AG04449 (cell line): ENCODE measurements around the gene HNRNPUL1.

ENCODE experiments used
- CTCF ChIA-PET: fragments of 350-600 bp; formaldehyde crosslinking; extraction: SDS; loops from one replicate; lab custom pipeline; 2021; ENCODE audit warnings: antibody characterized with exemption; lab: Yijun Ruan, JAX
- POLR2A ChIA-PET: fragments of 400-600, 350-600 bp; formaldehyde crosslinking; extraction: SDS; loops from one replicate; lab custom pipeline; 2020; ENCODE audit warnings: antibody characterized with exemption, inconsistent platforms; lab: Yijun Ruan, JAX
- DNase-seq: peaks from one replicate; pipeline ENCODE4 v3.0.0-alpha.2; 2010; ENCODE audit warnings: low read depth, low spot score
- H3K4me3 ChIP-seq: 2 replicates; pipeline ENCODE4 v1.5.1; 2011; ENCODE audit warnings: low read depth, mild to moderate bottlenecking, control low read depth, low read length
- TF ChIP-seq, protein P1 (sequence below): IDR thresholded peaks from one replicate; pipeline ENCODE4 v1.5.1; 2011; ENCODE audit warnings: mild to moderate bottlenecking, moderate library complexity, low read length, control low read depth, inconsistent platforms; ENCODE audit not compliant: insufficient read depth; ENCODE audit errors: missing control alignments

The HNRNPUL1 gene

DNA sequence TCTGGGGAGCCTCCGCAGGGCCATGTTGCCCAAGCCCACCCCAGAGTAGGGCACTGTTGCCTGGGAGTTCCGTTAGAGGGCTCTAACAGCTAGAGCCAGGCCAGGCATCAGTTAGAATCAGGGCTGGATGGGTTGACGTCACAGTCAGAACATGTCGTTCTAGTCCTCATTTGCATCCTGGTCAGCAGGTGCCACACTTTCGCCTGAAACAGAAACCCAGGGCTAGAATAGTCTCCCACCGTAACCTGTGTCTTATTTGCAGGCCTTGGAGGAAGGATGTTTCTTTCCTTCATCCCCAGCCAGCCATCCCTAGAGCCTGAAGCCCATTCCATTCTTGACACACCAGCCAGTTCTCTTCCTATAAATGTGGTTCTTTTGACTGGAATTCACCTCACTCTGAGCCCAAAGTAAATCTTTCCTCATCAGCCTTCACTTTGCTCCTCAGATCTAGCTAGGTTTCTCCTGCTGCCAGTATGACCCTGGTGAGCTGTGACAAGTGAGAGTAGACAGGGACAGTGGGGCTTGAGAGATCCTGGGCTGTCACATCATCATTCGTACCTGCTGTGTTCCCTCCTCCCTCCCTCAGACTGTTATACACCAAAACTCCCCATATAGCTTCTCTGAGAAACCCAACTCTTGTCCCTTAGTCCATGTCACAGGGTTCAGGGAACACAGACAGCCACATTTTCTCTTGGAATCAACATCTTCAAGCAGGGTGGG, 33.6 kb downstream of the HNRNPUL1 start:
- no peak overlapping the region for H3K4me3 ChIP-seq
- DNase-seq, result no peak
- TF ChIP-seq, protein P1, sequence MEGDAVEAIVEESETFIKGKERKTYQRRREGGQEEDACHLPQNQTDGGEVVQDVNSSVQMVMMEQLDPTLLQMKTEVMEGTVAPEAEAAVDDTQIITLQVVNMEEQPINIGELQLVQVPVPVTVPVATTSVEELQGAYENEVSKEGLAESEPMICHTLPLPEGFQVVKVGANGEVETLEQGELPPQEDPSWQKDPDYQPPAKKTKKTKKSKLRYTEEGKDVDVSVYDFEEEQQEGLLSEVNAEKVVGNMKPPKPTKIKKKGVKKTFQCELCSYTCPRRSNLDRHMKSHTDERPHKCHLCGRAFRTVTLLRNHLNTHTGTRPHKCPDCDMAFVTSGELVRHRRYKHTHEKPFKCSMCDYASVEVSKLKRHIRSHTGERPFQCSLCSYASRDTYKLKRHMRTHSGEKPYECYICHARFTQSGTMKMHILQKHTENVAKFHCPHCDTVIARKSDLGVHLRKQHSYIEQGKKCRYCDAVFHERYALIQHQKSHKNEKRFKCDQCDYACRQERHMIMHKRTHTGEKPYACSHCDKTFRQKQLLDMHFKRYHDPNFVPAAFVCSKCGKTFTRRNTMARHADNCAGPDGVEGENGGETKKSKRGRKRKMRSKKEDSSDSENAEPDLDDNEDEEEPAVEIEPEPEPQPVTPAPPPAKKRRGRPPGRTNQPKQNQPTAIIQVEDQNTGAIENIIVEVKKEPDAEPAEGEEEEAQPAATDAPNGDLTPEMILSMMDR, result no peak
- ChIA-PET POLR2A (interaction anchor here (0.6 to 1.6 kb wide), 5 partner anchors 11 to 256 kb away, joined by 3 to 4 read pairs (median 4); no protein-coding TSS in a partner anchor), CTCF (interaction anchor here (1.6 to 12.7 kb wide), 4 partner anchors 8 to 93 kb away, joined by 5 to 164 read pairs (median 12); partner anchors contain the start of gene CCDC97)

DNA sequence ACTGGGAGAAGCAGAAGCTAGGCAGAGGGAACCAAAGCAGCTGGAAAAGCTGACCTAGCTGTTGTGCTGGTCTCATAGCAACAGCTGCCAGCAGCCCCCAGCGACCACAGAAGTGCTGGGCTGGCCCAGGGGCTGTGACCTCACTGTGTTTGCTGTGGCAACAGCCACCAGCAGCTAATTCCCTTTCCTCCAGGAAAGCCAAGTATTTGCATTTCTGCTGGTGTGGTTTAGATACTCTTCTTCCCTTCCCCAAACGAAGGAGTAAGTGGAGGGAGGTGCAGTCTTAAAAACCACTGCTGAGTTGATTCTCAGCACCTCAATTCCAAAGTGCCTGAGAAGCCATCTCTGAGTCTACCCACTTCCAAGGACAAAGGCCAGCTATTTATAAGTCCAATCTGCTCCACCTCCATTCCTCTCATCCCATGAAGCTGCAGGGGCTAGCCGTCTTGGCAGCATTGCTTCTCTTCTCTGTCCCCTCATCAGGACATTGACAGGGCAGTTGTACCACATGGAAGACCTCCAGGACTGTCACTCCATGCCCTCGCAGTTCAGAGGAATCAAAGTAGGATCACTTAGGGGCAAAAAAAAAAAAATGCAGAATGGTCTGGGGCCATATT, 34.3 kb downstream of the HNRNPUL1 start:
- TF ChIP-seq, protein P1, result no peak
- ChIA-PET CTCF (interaction anchor here (2.0 to 12.7 kb wide), 3 partner anchors 11 to 94 kb away, joined by 5 to 164 read pairs (median 20); partner anchors contain the start of gene CCDC97), POLR2A (interaction anchor here (0.6 to 1.6 kb wide), 5 partner anchors 11 to 257 kb away, joined by 3 to 4 read pairs (median 4); no protein-coding TSS in a partner anchor)
- peak; percentile 37 for DNase-seq
- H3K4me3 ChIP-seq, result no peak overlapping the region

DNA sequence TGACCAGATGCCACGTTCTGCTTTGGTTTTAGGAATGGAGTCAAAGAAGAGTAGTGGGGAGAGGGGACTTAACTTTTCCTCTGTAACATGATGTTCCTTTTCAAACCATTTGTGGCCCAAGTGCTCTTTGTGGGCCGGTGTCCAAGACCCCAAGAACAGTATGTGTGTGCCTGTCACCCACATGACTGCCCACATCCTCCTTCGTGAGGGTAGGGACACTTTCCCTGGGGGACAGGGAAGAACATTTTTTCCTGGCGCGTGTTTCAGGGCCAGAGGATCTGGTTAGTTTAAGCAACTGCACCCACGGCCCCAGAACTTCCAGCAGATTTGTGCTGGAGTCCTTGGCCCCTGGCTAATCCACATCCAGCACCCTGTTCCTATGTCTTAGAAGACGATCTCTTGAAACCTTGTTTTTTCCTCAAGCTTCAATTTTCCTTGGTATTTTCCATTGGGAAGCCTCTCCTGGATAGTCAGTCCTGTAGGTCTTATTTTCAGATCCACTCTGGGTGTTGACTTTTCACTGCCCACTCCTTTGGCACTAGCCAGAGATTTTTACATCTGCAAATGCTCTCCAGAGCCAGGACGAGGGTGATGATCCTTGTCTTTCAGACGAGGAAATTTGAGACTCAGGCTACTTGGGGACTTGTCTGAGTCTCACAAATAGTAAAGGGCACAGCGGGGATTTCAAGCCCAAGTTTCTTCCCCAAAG, 35.0 kb downstream of the HNRNPUL1 start:
- TF ChIP-seq, protein P1, result no peak
- ChIA-PET CTCF (interaction anchor here (2.0 to 12.7 kb wide), 3 partner anchors 10 to 95 kb away, joined by 5 to 164 read pairs (median 20); partner anchors contain the start of gene CCDC97), POLR2A (interaction anchor here (0.9 to 1.6 kb wide), 2 partner anchors 10 to 14 kb away, joined by 4 read pairs; no protein-coding TSS in a partner anchor)
- H3K4me3 ChIP-seq, result no peak overlapping the region
- no peak for DNase-seq

DNA sequence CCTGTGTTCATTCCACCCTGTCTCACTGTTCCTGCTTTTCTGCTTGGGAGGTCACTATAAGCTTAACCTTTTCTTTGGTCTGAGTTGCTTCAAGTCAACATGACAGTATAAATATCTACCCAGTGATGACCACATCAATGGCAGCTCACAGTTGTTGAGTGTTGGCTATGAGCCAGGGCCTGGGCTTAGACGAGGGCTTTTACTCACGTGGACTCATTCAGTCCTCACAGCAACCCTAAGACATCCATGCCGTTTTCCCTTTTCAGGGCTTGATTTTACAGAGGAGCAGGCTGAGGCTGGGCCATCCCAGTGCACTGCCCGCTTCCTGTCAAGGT, 35.5 kb downstream of the HNRNPUL1 start:
- TF ChIP-seq, protein P1, result no peak
- no peak for DNase-seq
- no peak overlapping the region for H3K4me3 ChIP-seq
- CTCF ChIA-PET, result interaction anchor here (2.0 to 12.7 kb wide), 3 partner anchors 10 to 95 kb away, joined by 5 to 164 read pairs (median 20); partner anchors contain the start of gene CCDC97
- POLR2A ChIA-PET, result no interaction called here

DNA sequence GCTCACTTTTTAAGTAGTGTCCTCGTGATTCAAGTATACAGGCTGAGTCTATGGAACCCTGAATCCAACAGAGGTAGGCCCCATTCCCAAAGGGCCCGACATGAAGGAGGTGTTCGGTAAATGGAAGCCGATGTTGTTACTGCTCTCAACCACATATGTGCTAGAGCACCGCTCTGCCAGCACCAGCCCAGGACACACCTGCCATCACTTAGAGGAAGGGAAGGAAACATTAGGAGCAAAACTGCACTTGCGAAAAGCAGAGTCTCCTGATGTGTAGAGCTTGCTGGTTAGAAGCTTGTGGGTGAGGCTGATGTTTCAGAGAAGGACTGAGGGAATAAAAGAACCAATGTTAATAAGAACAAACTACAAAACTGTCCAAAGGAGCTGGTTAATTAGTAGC, 36.4 kb downstream of the HNRNPUL1 start:
- TF ChIP-seq, protein P1, result no peak
- H3K4me3 ChIP-seq, result no peak overlapping the region
- POLR2A ChIA-PET, result interaction anchor here (1.0 kb wide), 1 partner anchor 37 kb away, joined by 4 read pairs; no protein-coding TSS in a partner anchor
- CTCF ChIA-PET, result interaction anchor here (0.7 to 12.7 kb wide), 5 partner anchors 9 to 96 kb away, joined by 3 to 164 read pairs (median 6); partner anchors contain the start of gene CCDC97
- DNase-seq, result no peak
